Stomach (tissue), 9 donors: ENCODE measurements around the gene C1orf185. TPM values are rescaled to one million over a fixed set of nuclear protein-coding genes. Genes with fewer than 3 reads are reported as not detected.

Source experiments
- DNase-seq, 2 donors: peaks; one replicate each; pipeline versions ENCODE4 v3.0.0 to v3.0.0-alpha.2; 2013 to 2019
- H3K27ac ChIP-seq, 5 donors: fragments of 200-600 bp in 4 of 5; sonication (generic) in 4 of 5; one replicate each; pipeline ENCODE4 v1.5.1; 2013 to 2019; ENCODE audit warnings: mild to moderate bottlenecking in 1 of 5, moderate library complexity in 1 of 5
- H3K27me3 ChIP-seq, 3 donors: fragments of 200-600 bp; sonication (generic); one replicate each; pipeline ENCODE4 v1.5.1; 2017 to 2019; ENCODE audit warnings: mixed run types in 1 of 3
- H3K36me3 ChIP-seq, 4 donors: fragments of 200-600 bp; sonication (generic); 1 replicate in 3 of 4; 2 replicates in 1 of 4; pipeline ENCODE4 v1.5.1; 2016 to 2019
- H3K4me1 ChIP-seq, 4 donors: fragments of 200-600 bp; sonication (generic); one replicate each; pipeline ENCODE4 v1.5.1; 2016 to 2019
- H3K4me3 ChIP-seq, 4 donors: fragments of 200-600 bp; sonication (generic) in 3 of 4; one replicate each; pipeline ENCODE4 v1.5.1; 2016 to 2019; ENCODE audit warnings: mild to moderate bottlenecking in 1 of 4
- H3K9me3 ChIP-seq, 4 donors: fragments of 200-600 bp; sonication (generic); one replicate each; pipeline ENCODE4 v1.5.1; 2016 to 2019
- CTCF ChIP-seq, 7 experiments: fragments of 450-650 bp in 4 of 7; fragments of 200-600 bp in 3 of 7; sonication (generic) in 3 of 7; IDR thresholded peaks; one replicate each; pipeline ENCODE4 v1.5.1; 2016 to 2019; ENCODE audit warnings: antibody characterized with exemption in 7 of 7, control low read depth in 2 of 7, mild to moderate bottlenecking in 1 of 7
- EP300 ChIP-seq: sonication (generic); formaldehyde crosslinking; IDR thresholded peaks from one replicate; pipeline ENCODE4 v1.6.1; 2017; ENCODE audit warnings: antibody characterized with exemption
- POLR2A ChIP-seq, 4 donors: fragments of 450-650 bp; IDR thresholded peaks; one replicate each; pipeline ENCODE4 v1.6.1; 2016; ENCODE audit warnings: antibody characterized with exemption in 4 of 4, control low read depth in 2 of 4, mild to moderate bottlenecking in 1 of 4, moderate library complexity in 1 of 4
- POLR2AphosphoS5 ChIP-seq, 3 donors: sonication (generic); formaldehyde crosslinking; IDR thresholded peaks; one replicate each; pipeline ENCODE4 v1.6.1; 2016; ENCODE audit warnings: antibody characterized with exemption in 3 of 3
- WGBS, 5 donors: extraction: QIAGEN DNeasy Blood & Tissue Kit in 3 of 5; methylation state at CpG; one replicate each; pipeline versions ENCODE4 v1.1.5 to v1.1.7; 2013 to 2018; 5-methylcytosine and 5-hydroxymethylcytosine counted together
- intact Hi-C: fragments of 100-400 bp; cut with DNase I; formaldehyde crosslinking; loops from one replicate; pipeline ENCODE4 v1.15.1; 2023; ENCODE audit warnings: low total_unique reads
- polyA plus RNA-seq, 3 donors: library from polyadenylated mRNA; stranded (reverse); fragments of 200-250 nt; gene quantifications; one replicate each; pipeline ENCODE4 v1.2.3, GENCODE V29; 2013
- total RNA-seq, 5 donors: library from RNA; depleted of rRNA; stranded (reverse); fragments of >200 nt; gene quantifications; one replicate each; pipeline versions ENCODE4 v1.1.0 to v1.2.3, GENCODE V29; 2014 to 2016
- donor health status: healthy with polysubstance abuse.
- donor health status: Bipolar disorder and iron deficiency.
- donor health status: healthy.

C1orf185 gene
- total and polyA plus RNA-seq, 8 donors: not detected

- Histone ChIP-seq H3K27ac (no peak overlapping the region), H3K4me3 (no peak overlapping the region), H3K4me1 (no peaks in the 10 kb centered on the region), H3K27me3 (no peaks in the 10 kb centered on the region), H3K9me3 (no peaks in the 10 kb centered on the region), H3K36me3 (no peaks in the 10 kb centered on the region)
- intact Hi-C loops: no loop called here
- TF ChIP-seq POLR2A (IDR thresholded peaks at IDR 0.05): no peak
- TF ChIP-seq EP300: no peak
- no peak for TF ChIP-seq CTCF (IDR thresholded peaks at IDR 0.05)
- peak in 1 of 2 donors; percentile 3 for DNase-seq
- 30 to 71% (median 64%) methylated on average over 1 of the region's 1 CpG for WGBS, 5 donors
These were observed 28.6 kb upstream of the C1orf185 start for GRCh38 chr1:51073456-51073855.

GRCh38 chr1:51086496-51087271 is 15.3 kb upstream of the C1orf185 start:
- Histone ChIP-seq H3K27me3 (peaks cover 0 to 33% (median 10%) of the 10 kb centered on the region in 3 donors), H3K4me1 (no peaks in the 10 kb centered on the region), H3K9me3 (peaks cover 0 to 10% (median 0%) of the 10 kb centered on the region in 4 donors), H3K36me3 (no peaks in the 10 kb centered on the region), H3K27ac (no peak overlapping the region), H3K4me3 (no peak overlapping the region)
- TF ChIP-seq EP300: no peak
- TF ChIP-seq CTCF (IDR thresholded peaks at IDR 0.05): no peak
- TF ChIP-seq POLR2A (IDR thresholded peaks at IDR 0.05): no peak
- TF ChIP-seq POLR2AphosphoS5 (IDR thresholded peaks at IDR 0.05): no peak
- intact Hi-C loops: no loop called here
- 69 to 85% (median 76%) methylated on average over 2 to 3 of the region's 3 CpGs for WGBS, 5 donors
- DNase-seq: no peak

- intact Hi-C loops: no loop called here
- Histone ChIP-seq H3K9me3 (peaks cover 0 to 10% (median 3%) of the 10 kb centered on the region in 4 donors), H3K27me3 (peaks cover 0 to 28% (median 10%) of the 10 kb centered on the region in 3 donors), H3K4me1 (no peaks in the 10 kb centered on the region), H3K36me3 (no peaks in the 10 kb centered on the region), H3K4me3 (no peak overlapping the region), H3K27ac (no peak overlapping the region)
- WGBS, 5 donors: 26 to 41% (median 33%) methylated on average over 1 of the region's 1 CpG
- TF ChIP-seq CTCF (IDR thresholded peaks at IDR 0.05): no peak
- TF ChIP-seq POLR2A (IDR thresholded peaks at IDR 0.05): no peak
- TF ChIP-seq POLR2AphosphoS5 (IDR thresholded peaks at IDR 0.05): no peak
- no peak for TF ChIP-seq EP300
- peak in 1 of 2 donors; percentile 3 for DNase-seq
These were observed 13.6 kb upstream of the C1orf185 start for GRCh38 chr1:51088474-51088873.

GRCh38 chr1:51093581-51093980 is 8.4 kb upstream of the C1orf185 start:
- Histone ChIP-seq H3K27me3 (peaks cover 0 to 7% (median 0%) of the 10 kb centered on the region in 3 donors), H3K4me3 (no peak overlapping the region), H3K9me3 (peaks cover 0 to 10% (median 3%) of the 10 kb centered on the region in 4 donors), H3K36me3 (no peaks in the 10 kb centered on the region), H3K27ac (no peak overlapping the region), H3K4me1 (no peaks in the 10 kb centered on the region)
- 41 to 74% (median 61%) methylated on average over 1 of the region's 1 CpG for WGBS, 5 donors
- DNase-seq: no peak
- no peak for TF ChIP-seq POLR2A (IDR thresholded peaks at IDR 0.05)
- no peak for TF ChIP-seq POLR2AphosphoS5 (IDR thresholded peaks at IDR 0.05)
- intact Hi-C loops: no loop called here

- H3K9me3 ChIP-seq: peaks cover 0 to 2% (median 0%) of the 10 kb centered on the region in 4 donors
- peaks cover 0 to 7% (median 0%) of the 10 kb centered on the region in 3 donors for H3K27me3 ChIP-seq
- H3K27ac ChIP-seq: no peak overlapping the region
- no peaks in the 10 kb centered on the region for H3K4me1 ChIP-seq
- no peak for DNase-seq
- TF ChIP-seq POLR2AphosphoS5 (IDR thresholded peaks at IDR 0.05) (no peak), EP300 (no peak), CTCF (IDR thresholded peaks at IDR 0.05) (no peak), POLR2A (IDR thresholded peaks at IDR 0.05) (no peak)
- no peaks in the 10 kb centered on the region for H3K36me3 ChIP-seq
- H3K4me3 ChIP-seq: no peak overlapping the region
- intact Hi-C loops: no loop called here
- WGBS, 5 donors: 83 to 96% (median 85%) methylated on average over 1 of the region's 1 CpG
These were observed 4.9 kb upstream of the C1orf185 start for GRCh38 chr1:51097171-51097570.
